CD14-positive monocyte (primary cell): Measurements from ENCODE around the gene KAZN. TPM values are rescaled to one million over a fixed set of nuclear protein-coding genes. Genes with fewer than 3 reads are reported as not detected.
A peak's percentile ranks its signal among the peaks of the same experiment; 100 is the strongest.

Experiments
- DNase-seq, 3 donors: peaks; one replicate each; pipeline ENCODE4 v3.0.0-alpha.2; 2011 to 2022
- H2AFZ ChIP-seq: 2 replicates; pipeline ENCODE4 v1.6.0; 2012; ENCODE audit warnings: mild to moderate bottlenecking, low read depth, low read length, inconsistent platforms; ENCODE audit not compliant: insufficient read depth, poor library complexity, severe bottlenecking
- H3K27ac ChIP-seq, 2 donors: 1 replicate in 1 of 2; 2 replicates in 1 of 2; pipeline ENCODE4 v1.5.1; 2012 to 2013; ENCODE audit warnings: low read length in 2 of 2, control low read depth in 1 of 2, inconsistent platforms in 1 of 2, low read depth in 1 of 2, mild to moderate bottlenecking in 1 of 2
- H3K27me3 ChIP-seq, 2 donors: one replicate each; pipeline versions ENCODE4 v1.6.0 to v1.6.1; 2011 to 2013; ENCODE audit warnings: low read length in 2 of 2; ENCODE audit not compliant: control insufficient read depth in 2 of 2, insufficient read depth in 2 of 2
- H3K36me3 ChIP-seq, 2 donors: replicated peaks in 1 of 2; 1 replicate in 1 of 2; 2 replicates in 1 of 2; pipeline versions ENCODE4 v1.5.1 to v1.6.1; 2012 to 2013; ENCODE audit warnings: low read length in 2 of 2, control low read depth in 1 of 2, inconsistent platforms in 1 of 2, mild to moderate bottlenecking in 1 of 2; ENCODE audit not compliant: insufficient read depth in 2 of 2, control insufficient read depth in 1 of 2
- H3K4me1 ChIP-seq, 2 donors: 1 replicate in 1 of 2; 2 replicates in 1 of 2; pipeline versions ENCODE4 v1.5.1 to v1.6.1; 2012 to 2013; ENCODE audit warnings: low read length in 2 of 2, control low read depth in 1 of 2, inconsistent platforms in 1 of 2, mild to moderate bottlenecking in 1 of 2, moderate library complexity in 1 of 2; ENCODE audit not compliant: insufficient read depth in 2 of 2, control insufficient read depth in 1 of 2
- H3K4me2 ChIP-seq: replicated peaks from 2 replicates; pipeline ENCODE3; 2012; ENCODE audit warnings: low read length, moderate library complexity, mild to moderate bottlenecking; ENCODE audit not compliant: poor library complexity, severe bottlenecking; ENCODE audit errors: extremely low read depth
- H3K4me3 ChIP-seq, 3 experiments: fragments of 200-600 bp in 1 of 3; sonication (generic) in 1 of 3; replicated peaks in 1 of 3; 1 replicate in 2 of 3; 2 replicates in 1 of 3; pipeline ENCODE4 v1.5.1; 2011 to 2013; ENCODE audit warnings: low read length in 3 of 3, mild to moderate bottlenecking in 3 of 3, control low read depth in 2 of 3, low read depth in 2 of 3, inconsistent platforms in 1 of 3, moderate library complexity in 1 of 3
- H3K79me2 ChIP-seq: 2 replicates; pipeline ENCODE4 v1.6.0; 2012; ENCODE audit warnings: mild to moderate bottlenecking, control low read depth, inconsistent platforms, low read length, moderate library complexity; ENCODE audit not compliant: insufficient read depth
- H3K9ac ChIP-seq: 2 replicates; pipeline ENCODE4 v1.6.0; 2017; ENCODE audit warnings: low read length, mild to moderate bottlenecking; ENCODE audit not compliant: insufficient read depth, poor library complexity, severe bottlenecking
- H3K9me3 ChIP-seq, 2 donors: replicated peaks in 1 of 2; 1 replicate in 1 of 2; 2 replicates in 1 of 2; pipeline versions ENCODE4 v1.5.1 to v1.6.1; 2012 to 2013; ENCODE audit warnings: low read length in 2 of 2, control low read depth in 1 of 2; ENCODE audit not compliant: control insufficient read depth in 1 of 2, insufficient read depth in 1 of 2
- H4K20me1 ChIP-seq: 2 replicates; pipeline ENCODE4 v1.6.0; 2012; ENCODE audit warnings: mild to moderate bottlenecking, low read length, control low read depth, moderate library complexity; ENCODE audit not compliant: insufficient read depth
- H3K27ac Mint-ChIP-seq, 7 donors: one replicate each; pipeline ENCODE4 v1.8.0; 2020; ENCODE audit warnings: mild to moderate bottlenecking in 7 of 7, mixed read lengths in 7 of 7, moderate library complexity in 6 of 7, inconsistent platforms in 2 of 7
- H3K27me3 Mint-ChIP-seq, 3 donors: one replicate each; pipeline ENCODE4 v1.8.0; 2021 to 2022; ENCODE audit warnings: low read depth in 3 of 3, mild to moderate bottlenecking in 3 of 3, mixed read lengths in 3 of 3, moderate library complexity in 3 of 3, inconsistent platforms in 1 of 3
- H3K36me3 Mint-ChIP-seq, 2 donors: one replicate each; pipeline ENCODE4 v1.8.0; 2020; ENCODE audit warnings: mixed read lengths in 2 of 2, inconsistent platforms in 1 of 2, mild to moderate bottlenecking in 1 of 2
- H3K4me1 Mint-ChIP-seq: one replicate; pipeline ENCODE4 v1.8.0; 2020; ENCODE audit warnings: mild to moderate bottlenecking, mixed read lengths
- H3K4me3 Mint-ChIP-seq, 2 donors: one replicate each; pipeline ENCODE4 v1.8.0; 2020; ENCODE audit warnings: mild to moderate bottlenecking in 2 of 2, mixed read lengths in 2 of 2, moderate library complexity in 1 of 2
- H3K9me3 Mint-ChIP-seq, 7 donors: one replicate each; pipeline ENCODE4 v1.8.0; 2020 to 2022; ENCODE audit warnings: mixed read lengths in 7 of 7, mild to moderate bottlenecking in 6 of 7, moderate library complexity in 6 of 7, inconsistent platforms in 2 of 7
- WGBS: methylation state at CpG from one replicate; pipeline ENCODE4 v1.1.5; 2013; ENCODE audit warnings: missing lambda C conversion rate; ENCODE audit not compliant: insufficient coverage; 5-methylcytosine and 5-hydroxymethylcytosine counted together
- intact Hi-C, 2 donors: fragments of 100-400 bp; cut with micrococcal nuclease; formaldehyde crosslinking; loops; one replicate each; pipeline versions ENCODE4 v1.15.0 to v1.15.1; 2023
- polyA plus RNA-seq, 3 donors: library from polyadenylated mRNA; depleted of rRNA in 1 of 3; unstranded in 2 of 3; stranded (reverse) in 1 of 3; fragments of 300-500 nt in 2 of 3; fragments of >200 nt in 1 of 3; fragmentation: Illumina TruSeq in 2 of 3; gene quantifications; 1 replicate in 2 of 3; 2 replicates in 1 of 3; pipeline ENCODE4 v1.2.3, GENCODE V29; 2012 to 2021
- TF ChIP-seq, protein P1 (sequence below): fragments of 200-600 bp; IDR thresholded peaks from one replicate; pipeline ENCODE4 v1.8.0; 2022; ENCODE audit warnings: antibody characterized with exemption, mild to moderate bottlenecking

KAZN gene
- polyA plus RNA-seq, 3 donors = not detected

DNA sequence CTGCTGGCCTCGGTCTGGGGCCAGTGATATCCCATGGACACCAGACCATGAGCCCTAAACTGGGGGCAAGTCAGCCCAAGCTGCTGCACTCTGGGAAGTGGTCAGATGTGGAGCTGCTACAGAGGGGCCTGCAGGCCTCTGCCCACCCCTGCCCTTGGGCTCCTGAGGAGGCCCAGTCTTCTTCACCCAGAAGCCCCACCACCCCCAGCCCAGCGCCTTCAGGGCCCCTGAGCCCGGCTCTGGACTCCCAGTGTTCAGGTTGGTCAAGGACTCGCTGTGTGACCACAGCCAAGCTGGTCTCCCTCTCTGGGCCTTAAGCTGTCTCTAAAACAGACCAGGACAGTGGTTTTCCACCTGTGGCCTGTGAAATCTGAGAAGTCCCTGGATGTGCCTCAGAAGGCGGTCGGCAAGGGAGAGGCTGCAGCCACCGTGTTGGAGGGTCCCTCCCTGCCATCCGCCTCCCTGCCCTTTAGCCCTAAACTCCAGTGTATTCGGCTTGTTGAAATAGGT is 475.4 kb downstream of the KAZN start:
- Histone ChIP-seq H2AFZ (no peak overlapping the region), H3K36me3 (no peaks in the 10 kb centered on the region), H4K20me1 (no peaks in the 10 kb centered on the region), H3K27me3 (no peaks in the 10 kb centered on the region), H3K79me2 (no peaks in the 10 kb centered on the region), H3K9ac (no peak overlapping the region), H3K4me1 (no peaks in the 10 kb centered on the region), H3K4me3 (no peak overlapping the region), H3K4me2 (no peak overlapping the region), H3K9me3 (no peaks in the 10 kb centered on the region), H3K27ac (no peak overlapping the region)
- Mint-ChIP-seq H3K4me3 (no peak overlapping the region), H3K27ac (no peak overlapping the region), H3K36me3 (no peaks in the 10 kb centered on the region), H3K9me3 (no peaks in the 10 kb centered on the region), H3K4me1 (no peaks in the 10 kb centered on the region), H3K27me3 (peaks cover 0 to 5% (median 2%) of the 10 kb centered on the region in 3 donors)
- TF ChIP-seq, protein P1, sequence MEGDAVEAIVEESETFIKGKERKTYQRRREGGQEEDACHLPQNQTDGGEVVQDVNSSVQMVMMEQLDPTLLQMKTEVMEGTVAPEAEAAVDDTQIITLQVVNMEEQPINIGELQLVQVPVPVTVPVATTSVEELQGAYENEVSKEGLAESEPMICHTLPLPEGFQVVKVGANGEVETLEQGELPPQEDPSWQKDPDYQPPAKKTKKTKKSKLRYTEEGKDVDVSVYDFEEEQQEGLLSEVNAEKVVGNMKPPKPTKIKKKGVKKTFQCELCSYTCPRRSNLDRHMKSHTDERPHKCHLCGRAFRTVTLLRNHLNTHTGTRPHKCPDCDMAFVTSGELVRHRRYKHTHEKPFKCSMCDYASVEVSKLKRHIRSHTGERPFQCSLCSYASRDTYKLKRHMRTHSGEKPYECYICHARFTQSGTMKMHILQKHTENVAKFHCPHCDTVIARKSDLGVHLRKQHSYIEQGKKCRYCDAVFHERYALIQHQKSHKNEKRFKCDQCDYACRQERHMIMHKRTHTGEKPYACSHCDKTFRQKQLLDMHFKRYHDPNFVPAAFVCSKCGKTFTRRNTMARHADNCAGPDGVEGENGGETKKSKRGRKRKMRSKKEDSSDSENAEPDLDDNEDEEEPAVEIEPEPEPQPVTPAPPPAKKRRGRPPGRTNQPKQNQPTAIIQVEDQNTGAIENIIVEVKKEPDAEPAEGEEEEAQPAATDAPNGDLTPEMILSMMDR = no peak
- intact Hi-C loops = no loop called here
- 100% methylated on average over 5 of the region's 9 CpGs for WGBS
- DNase-seq = no peak

DNA sequence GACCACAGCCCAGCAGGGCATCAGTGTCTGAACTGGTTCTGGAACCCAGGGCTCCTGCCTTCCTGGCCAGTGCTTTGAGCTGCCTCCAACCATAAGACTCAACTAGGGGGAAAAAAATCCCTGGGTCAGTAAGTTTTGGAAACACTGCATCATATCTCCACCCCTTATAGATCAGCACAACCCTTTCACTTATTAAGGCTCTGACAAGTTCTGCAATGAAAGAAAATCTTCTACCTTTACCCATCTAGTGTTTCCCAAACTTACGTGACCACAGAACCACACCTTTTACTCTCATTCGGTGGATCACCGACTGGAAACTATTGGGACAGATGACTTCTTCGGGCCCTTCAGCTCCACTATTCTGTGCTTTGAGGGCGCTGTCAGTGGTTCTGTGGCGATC is 476.7 kb downstream of the KAZN start:
- Mint-ChIP-seq H3K4me3 (no peak overlapping the region), H3K27me3 (peaks cover 2 to 5% (median 2%) of the 10 kb centered on the region in 3 donors), H3K9me3 (no peaks in the 10 kb centered on the region), H3K27ac (peak overlapping the region in 1 of 7 donors; percentile 46), H3K36me3 (no peaks in the 10 kb centered on the region), H3K4me1 (no peaks in the 10 kb centered on the region)
- Histone ChIP-seq H3K4me3 (no peak overlapping the region), H4K20me1 (no peaks in the 10 kb centered on the region), H2AFZ (no peak overlapping the region), H3K27me3 (no peaks in the 10 kb centered on the region), H3K36me3 (no peaks in the 10 kb centered on the region), H3K9ac (no peak overlapping the region), H3K4me2 (no peak overlapping the region), H3K79me2 (no peaks in the 10 kb centered on the region), H3K4me1 (no peaks in the 10 kb centered on the region), H3K27ac (no peak overlapping the region), H3K9me3 (no peaks in the 10 kb centered on the region)
- intact Hi-C loops = no loop called here
- WGBS = 95% methylated on average over 6 of the region's 6 CpGs
- no peak for DNase-seq
- TF ChIP-seq, protein P1 = no peak
